CD4-positive, alpha-beta T cell treated with Interleukin-6 at 100 ng/mL for 8 hours (primary cell): ENCODE measurements around the gene OMP.

Experiments
- DNase-seq: peaks from one replicate; pipeline ENCODE4 v3.0.0-alpha.2; 2020; ENCODE audit warnings: mixed read lengths, low spot score

The OMP gene

DNA sequence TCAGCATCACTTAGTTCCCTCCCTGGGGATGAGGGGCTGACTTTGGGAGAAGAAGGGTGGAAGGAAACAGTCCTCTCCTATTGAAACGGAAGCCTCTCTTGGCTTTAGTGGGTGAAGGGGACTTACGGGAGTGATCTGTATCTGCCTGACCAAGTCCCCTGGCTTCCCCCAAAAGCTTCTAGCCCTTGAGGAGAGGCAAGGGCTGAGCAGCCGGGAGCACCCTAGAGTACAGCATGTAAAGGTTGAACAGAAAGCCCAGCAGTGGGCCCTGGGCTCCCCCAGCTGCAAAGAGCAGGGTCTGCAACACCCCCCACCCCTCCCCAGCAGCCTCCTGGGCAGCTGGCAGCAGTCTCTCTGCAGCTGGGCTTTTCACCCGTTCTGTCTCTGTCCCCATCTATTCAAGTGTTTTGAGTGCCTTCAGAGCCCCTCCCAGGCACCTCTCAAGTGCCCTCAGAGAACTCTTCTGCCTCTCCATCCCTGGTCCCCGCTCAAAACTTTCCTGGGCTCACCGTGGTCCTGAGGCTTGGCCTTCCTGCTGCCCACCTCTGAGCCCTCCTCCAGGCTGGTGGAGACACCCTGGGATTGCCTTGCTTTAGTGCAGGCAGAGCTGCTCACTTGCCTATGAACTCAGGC, 33.2 kb upstream of the OMP start:
- no peak for DNase-seq

DNA sequence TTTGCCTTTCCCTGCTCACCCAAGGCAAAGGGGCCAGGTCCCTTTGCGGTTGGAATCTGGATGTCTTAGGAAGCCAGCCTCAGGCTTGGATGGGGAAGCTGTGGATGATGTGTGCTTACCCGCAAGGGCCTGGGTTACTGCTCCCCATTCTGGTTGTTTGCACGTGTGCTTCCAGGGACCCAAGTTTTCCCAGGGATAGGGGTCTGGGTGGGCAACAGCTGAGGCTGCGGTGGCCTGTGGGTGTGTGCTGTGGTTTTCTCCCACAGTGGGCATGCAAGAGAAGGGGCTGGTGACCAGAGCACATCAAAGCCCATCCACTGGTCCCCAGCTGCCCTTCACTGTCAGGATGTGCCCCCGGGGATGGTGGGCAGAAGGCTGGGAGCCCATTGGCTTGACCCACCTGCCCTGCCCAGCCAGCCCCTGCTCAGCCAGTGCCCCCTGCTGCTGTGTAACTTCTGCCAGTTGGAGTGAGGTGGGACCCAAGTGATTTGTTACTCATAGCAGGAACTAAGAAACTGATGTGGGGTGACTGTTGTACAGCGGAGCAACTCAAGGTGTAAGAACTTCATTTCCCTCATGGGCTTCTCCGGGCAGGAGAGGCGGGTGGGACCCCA, 32.6 kb upstream of the OMP start:
- no peak for DNase-seq

DNA sequence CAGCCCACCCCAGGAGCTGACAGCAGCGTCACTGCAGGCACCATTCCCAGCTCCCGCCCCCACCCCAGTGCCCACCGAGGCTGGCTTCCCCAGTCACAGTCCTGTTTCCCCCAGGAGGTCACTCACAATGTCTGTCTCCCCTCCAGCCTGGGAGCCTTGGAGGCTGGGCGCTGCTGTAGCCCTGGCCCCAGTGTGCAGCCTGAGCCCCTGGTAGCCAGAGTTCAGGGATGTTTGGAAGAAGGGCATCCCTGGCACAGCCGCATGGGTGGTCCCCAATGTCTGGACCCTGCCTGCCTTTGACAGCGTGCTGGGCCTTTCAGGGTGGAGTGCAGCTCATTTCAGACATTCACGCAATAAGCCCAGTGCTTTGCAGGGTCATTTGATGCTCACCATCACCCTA, 31.6 kb upstream of the OMP start:
- no peak for DNase-seq

DNA sequence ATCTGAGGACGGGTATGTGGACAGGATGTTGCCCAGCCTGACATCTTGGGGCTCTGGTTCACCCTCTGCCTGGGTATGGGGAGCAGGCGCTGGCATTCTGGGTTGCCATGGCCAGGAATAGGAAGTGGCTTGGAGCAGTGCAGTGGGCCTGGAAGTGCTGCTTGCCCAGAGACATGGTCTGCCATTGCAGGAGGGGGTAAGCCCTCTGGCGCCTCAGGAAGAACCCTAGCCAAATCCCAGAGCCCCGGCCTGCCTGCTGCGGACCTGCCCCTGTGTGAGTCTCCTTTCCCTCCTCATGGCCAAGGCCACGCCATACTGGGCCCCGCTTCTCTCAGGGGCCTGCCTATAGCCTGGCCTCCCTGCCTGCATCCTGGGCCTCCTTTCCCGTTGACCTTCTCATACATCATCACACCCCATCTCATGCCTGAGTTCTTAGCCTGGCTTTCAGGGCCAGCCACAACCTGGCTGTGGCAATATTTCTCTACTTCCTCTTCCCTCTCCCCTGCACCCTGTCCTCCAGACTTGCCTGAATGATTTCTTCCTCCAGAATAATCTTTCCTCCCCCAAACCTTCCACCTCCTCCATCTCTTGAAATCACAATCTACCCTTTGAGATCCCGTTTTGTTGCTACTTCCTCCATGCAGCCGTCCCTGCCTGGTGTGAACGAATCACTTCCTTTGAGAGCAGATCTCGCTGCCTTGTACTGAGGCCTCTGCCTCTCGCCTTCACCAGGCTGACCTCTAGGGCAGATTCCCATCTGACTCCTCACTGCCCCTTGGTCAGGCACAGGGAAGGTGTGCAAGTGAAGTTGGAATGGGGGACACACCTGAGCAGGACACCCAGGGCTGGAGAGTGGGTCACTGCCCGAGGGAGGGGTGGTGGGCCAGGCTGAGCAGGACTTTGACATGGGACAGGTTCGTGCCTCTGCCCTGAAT, 30.7 kb upstream of the OMP start:
- no peak for DNase-seq

DNA sequence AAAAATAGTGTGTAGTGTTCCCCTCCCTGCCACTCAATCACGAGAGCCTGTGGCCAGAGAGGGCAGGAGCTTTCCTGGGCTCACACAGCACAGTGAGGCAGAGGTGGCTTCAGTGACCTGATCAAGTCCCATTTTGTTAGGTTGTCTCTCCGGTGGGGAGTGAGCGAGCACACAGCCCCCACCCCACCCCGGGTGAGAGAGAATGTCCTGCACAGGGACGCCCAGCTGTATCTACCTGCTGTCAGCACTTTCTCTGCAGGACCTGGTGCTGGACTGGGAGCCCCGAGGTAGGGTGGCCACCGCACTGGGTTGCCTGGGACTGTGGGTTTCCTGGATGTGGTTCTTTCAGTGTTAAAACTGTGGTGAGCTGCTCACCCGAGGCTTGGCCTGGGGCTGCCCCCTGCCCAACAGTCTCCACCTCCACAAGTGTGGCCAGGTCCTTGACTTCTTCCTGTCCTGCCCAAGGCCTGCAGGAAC, 29.8 kb upstream of the OMP start:
- no peak for DNase-seq

DNA sequence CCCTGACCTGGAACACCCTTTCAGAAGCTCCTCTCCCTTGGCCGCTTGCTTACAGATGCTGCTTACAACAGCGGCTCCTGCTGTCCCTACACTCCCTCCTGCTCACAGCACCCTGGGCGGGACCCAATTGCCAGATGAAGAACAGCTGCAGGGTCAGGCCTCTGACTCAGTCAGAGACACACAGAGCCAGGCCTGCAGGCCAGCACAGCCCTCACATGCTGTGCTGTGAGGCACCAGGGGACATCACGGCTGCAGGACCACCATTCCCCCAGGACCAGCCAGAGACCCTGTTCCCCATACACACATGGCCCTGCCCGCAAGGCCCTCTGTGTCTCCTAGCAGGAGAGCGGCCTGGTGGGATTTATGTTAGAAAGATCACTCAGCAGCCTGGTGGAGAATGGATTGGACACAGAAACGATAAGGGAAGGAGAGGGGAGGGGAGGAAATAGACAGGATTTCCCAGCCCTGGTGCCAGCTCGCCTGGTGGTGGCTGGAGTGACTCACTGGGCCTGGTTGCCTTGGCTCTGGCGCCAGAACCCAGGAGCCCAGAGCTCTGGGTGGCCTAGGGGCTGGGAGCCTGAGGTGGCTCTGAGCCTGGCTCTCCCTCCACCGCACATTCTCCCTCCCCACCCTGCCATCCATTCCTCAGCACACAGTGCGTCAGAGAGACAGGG, 29.2 kb upstream of the OMP start:
- no peak for DNase-seq

DNA sequence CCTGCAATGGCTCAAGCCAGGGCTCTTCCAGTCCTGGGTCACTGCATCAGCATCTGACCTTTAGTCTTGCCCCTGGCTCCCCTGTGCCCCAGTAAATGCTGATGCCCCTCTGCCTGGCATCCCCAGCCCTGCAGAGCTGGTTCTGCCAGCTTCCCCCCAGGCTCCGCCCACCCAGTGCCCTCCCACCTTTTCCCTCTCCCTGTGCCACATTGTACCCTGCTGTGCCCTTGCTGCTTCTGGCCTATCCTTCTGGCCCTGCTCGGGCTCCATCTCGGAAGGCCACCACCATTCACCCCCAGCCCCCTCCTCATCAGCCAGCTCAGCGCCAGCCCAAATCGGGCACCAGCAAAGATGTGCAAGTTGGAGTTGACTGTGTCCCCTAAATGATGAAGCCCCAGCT, 28.4 kb upstream of the OMP start:
- DNase-seq = no peak

DNA sequence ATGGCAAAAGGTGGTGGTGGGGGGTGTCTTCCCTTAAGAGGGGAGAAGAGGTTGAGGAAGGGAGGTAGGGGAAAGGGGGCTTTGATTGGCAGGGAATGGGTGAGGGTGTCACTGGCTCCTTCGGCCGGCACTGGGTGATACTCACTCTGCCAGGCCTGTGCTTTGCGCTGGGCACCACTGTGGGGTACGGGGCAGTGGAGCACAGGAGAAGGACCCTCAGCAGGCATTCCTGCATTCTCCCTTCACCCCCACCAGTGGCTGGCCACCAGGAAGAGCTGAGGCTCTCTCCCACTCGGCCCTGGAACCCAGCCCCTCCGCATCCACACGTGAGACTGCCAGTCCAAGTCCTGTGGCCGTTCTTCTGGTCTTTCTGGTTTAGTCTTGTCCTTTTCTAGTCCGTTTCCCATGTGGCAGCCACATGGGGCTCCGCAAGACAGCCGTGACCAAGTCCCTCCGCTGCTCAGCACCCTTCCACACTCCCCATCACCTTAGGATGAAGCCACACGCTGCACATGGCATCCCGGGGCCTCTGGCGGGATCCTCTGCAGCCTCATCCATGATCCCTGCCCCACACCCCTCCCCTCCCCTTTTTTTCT, 27.9 kb upstream of the OMP start:
- no peak for DNase-seq

DNA sequence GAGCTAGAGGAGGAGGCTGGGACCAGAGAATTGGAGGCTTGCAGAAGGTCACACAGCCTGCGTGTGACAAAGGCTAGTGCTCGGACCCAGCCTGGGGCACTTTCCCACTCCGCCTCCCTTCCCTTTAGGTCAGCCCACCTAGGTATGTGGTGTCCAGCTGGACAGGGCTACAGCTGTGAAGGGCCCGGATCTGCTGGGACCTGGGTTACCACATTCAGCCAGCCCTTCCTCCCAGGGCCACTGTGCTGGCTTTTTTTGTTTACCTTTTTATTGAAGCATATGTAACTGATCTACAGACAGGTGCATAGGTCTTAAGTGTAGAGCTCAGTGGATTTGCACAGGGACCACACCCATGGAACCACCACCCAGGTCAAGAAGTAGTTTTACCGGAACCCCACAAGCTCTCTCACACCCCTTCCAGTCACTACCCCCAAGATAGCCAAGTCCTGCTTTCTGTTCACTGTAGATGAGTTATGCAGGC, 27.2 kb upstream of the OMP start:
- DNase-seq = no peak

DNA sequence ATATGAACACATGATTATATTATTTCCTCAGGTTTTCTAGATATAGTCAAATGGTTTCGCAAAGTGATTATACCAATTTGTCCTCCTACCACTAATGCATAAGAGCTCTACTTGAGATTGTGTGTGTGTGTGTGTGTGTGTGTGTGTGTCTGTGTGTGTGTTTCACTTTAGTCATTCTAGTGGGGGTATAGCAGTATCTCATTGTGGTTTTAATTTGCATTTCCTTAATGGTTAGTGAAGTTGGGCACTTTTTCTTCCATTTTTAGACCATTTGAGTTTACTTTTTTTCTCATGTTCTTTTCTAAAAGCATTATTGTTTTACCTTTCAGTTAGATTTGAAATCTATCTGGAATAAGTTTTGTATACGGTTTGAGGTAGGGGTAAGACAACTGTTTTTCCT, 23.0 kb upstream of the OMP start:
- no peak for DNase-seq

DNA sequence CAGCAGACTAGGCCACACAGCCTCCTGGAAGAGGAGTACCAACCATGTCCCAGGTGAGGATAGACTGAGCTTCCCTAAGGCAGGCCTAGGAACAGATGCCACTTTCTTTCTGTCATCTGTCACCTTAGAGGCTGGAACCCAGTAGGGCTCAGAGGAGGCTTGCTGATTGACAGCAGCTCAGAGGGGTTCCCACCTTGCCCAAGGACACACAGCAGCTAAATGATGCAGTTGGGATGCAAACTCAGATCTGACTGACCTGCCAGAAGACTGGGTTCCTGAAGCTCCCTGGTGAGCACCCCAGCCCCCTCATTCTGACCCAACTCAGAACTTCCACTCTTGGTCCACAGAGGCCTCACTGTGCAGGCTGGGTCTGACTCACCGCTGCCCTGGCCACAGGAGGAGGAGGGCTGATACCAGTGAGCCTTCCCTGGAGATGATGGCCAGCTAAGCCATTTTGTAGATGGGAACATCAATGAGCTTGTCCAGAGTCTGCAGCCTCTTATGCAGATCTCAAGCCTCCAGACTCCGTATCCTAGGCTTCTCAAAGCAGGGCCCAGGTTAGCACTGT, 21.9 kb upstream of the OMP start:
- DNase-seq = no peak

DNA sequence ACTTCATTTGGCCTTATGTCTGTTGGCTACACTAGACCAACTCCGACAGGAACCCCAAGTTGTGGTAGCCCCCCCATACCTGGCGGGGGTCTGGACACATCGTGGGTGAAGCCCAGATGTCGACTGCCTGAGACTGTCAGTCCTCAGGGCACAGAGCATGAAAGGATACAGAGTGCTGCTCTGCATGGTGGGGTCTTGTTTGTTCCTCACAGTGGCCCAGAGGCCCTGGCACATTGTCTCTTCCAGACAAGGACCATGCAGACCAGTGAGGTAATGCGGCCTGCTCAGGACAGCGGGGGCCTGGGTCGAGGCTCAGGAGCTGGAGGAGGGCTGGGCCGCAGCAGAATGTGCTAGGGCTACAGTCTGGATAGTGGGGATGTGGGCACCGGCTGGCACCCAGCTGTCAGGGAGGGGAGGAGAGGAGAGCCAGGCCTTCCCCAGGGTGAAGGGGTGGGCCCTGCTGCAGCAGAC, 21.2 kb upstream of the OMP start:
- DNase-seq = no peak

DNA sequence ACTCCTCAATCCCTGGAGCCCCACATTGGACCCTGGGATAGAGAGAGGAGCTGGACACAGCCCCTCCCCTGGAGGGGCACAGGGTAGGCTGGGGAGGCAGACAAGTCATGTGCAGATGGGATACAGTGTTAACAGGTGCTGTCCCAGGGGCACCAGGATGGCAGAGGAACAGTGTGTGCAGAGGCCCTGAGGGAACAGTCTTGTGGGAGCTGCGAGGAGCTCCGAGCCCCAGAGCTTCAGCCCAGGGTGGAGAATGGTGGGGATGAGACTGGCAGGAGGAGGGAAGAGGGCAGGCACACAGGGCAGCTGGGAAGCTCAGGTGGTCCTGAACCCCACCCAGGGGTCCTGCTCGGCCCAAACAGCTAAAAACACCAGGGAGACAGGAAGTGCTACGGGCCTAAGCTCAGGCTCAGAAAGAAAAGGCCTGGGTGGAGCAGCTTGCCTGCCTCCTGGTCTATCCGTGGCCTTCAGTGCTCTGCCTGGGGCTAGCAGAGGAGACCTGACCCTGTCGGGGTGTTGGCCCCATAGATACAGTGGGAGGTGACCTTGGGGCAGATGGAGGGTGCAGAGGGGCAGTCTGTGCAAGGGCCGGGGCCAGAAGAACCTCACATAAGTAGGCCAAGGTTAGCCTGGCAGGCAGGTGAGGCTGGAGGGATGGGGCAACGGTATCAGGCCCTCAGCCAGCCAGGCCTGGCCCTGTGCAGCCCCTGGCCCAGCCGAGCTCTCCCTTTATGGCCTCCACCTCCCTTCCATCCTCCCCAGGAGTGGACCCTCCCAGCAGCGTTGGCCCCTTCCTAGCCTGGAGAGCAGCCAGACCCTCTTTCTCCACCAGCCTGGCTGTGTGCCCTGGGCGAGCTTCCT, 20.4 kb upstream of the OMP start:
- DNase-seq = no peak

DNA sequence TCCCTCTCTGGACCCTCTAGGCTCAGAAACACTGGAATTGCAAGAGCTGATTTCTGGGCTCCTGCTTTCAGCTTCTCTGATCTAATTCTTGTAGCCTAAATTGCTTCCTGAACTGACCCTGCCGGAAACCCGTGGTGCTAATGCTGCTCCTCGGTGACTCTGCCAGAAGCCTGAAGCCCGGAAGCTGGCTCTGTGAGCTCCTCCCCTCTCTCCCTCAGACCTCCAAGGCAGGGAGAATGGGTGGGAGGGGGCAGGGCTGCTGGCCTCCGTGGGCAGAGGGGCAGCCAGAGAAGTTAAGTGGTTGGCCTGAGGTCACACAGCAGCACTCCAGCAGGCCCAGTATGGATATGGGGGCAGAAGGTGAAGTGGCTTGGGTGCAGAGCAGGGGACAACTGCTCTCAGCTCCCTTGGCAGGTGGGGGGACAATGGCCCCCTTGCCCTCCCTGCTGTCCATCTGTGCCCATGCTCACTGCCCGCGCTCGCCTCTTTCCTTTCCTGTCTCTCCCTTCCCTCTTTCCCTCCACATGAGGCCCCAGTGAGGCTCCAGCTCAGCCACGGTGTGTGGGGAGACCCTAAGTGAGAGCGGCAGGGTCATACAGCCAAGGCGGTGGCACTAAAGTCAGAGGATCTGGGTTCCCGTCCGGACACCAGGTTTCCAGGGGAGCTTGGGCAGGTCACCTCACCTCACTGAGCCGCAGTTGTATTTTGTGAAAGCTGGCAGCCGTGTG, 19.6 kb upstream of the OMP start:
- DNase-seq = peak; percentile 70

DNA sequence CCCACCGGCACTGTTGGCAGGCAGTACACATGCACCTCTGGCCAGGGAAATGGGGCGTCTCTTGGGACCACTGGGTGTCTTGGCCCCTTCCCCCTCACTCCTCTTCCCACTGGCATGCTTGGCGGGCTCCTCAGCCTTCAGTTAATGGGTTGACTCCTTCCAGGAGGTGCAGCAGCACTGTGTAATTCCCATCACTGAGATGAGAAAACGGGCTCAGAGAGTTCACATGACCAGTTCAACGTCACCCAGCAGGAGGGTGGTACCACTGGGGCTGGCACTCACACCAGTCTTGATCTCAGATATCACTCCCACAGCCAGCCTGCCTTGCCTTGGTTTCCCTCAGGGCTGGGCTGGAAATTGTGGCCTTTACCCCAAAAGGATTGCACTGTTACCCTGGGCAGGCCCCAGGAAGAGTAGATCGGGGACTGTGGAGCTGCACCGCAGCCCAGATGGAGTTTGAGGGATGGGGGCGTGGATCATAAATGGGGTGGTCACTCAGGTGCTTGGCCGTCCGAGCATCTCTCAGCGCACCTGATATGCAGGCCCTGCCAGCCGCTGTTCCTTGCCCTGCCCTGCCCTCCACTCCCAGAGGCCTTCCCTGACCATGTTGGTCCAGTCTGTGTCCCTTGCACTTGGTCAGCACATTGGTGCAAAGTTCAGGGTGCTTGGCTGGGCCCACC, 18.9 kb upstream of the OMP start:
- DNase-seq = no peak

DNA sequence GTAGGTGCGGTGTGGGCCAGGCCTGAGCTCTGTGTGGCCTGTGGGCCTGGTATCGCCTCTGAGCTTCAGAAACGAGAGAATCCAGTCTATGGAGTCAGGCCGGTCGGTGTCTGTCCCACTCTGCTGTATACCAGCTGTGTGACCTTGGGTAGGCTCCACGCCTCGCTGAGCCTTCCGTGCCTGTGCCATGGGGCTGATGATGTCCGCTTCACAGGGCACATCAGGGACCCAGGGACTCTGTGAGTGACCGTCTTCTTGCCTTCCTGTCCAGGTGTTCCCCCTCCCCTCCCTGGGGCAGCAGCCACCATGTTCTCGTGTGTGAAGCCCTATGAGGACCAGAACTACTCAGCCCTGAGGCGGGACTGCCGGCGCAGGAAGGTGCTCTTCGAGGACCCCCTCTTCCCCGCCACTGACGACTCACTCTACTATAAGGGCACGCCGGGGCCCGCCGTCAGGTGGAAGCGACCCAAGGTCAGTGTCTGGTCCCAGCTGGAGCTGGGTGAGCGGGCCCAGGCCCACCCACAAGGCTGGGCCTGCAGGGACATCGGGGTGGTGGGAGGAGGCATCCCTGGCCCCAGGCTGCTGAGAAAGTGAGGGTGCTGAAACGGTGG, 18.0 kb upstream of the OMP start:
- DNase-seq = no peak

DNA sequence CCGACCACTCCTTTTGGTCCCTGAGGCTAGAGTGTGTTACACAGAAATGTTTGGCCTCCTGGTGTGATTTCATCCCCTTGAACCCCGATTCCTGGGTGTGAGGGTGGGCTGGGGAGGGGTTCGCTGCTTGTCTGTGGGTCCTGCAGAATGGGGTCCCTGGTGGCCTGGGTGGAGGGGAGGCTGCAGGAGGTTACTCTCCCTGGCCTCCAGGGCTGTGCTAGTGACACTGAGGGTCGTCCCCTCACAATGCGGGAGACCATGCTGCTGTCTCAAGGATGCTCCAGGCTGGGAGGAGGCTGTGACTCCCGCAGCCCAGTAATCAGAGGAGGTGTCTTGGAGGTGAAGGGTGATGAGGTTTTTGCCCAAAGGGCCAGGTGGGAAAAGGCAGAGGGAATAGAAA, 17.0 kb upstream of the OMP start:
- no peak for DNase-seq

DNA sequence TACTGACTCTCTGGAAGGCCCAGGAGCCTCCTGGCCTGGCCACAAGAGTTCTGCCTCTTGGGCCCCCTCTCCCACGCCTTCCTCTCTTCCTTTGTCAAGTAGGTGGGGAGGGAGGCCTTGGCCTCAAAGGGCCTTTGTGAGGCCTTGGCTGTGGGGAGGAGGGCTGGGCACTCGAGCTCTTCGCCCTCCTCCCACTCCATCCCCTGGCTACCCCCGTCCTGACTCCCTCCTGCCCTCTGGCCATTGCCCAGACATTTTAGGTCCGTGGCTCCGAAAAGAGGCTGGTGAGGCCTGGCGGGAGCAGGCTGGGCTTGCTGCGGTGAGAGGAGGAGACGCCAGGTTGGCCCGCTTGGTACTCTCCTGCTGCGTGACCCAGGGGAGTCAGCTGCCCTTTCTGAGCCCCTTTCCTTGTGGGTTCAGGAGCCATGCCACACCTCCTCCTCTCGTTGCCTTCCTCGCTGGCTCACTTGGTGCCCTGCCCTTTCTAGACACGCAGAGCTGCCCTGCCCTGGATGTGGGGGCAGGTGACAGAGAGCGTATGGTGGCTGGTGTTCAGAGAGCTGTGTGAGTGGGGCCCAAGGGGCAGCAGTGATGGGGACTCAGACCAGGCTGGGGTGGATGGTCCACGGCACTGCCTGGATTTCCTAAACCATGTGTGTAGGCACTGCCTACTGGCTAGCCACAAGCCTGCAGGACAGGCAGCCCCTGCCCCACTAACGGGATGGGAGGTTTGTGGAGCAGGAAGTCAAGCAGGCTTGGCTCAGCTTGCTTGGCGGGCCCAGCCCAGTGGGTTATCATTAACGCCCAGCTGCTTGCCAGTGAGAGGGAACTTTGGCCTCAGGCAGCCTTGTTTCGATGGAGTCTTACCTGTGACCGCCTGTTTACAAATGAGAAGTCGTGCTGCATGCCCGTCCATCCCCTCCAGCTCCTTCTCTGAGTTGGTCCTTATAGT, 15.8 kb upstream of the OMP start:
- DNase-seq = no peak
